ENCODE data around the gene TTC31. TPM values are rescaled to one million over a fixed set of nuclear protein-coding genes. Genes with fewer than 3 reads are reported as not detected.
"Not testable (repeated sequence)": the region's sequence is repeated elsewhere in the genome, so short reads cannot be mapped to it uniquely, and the experiment has no call there.

TTC31 gene
- polyA plus RNA-seq, 3 donors from 2014 or later: 15.9 to 35.1 (median 31.9) TPM

DNA sequence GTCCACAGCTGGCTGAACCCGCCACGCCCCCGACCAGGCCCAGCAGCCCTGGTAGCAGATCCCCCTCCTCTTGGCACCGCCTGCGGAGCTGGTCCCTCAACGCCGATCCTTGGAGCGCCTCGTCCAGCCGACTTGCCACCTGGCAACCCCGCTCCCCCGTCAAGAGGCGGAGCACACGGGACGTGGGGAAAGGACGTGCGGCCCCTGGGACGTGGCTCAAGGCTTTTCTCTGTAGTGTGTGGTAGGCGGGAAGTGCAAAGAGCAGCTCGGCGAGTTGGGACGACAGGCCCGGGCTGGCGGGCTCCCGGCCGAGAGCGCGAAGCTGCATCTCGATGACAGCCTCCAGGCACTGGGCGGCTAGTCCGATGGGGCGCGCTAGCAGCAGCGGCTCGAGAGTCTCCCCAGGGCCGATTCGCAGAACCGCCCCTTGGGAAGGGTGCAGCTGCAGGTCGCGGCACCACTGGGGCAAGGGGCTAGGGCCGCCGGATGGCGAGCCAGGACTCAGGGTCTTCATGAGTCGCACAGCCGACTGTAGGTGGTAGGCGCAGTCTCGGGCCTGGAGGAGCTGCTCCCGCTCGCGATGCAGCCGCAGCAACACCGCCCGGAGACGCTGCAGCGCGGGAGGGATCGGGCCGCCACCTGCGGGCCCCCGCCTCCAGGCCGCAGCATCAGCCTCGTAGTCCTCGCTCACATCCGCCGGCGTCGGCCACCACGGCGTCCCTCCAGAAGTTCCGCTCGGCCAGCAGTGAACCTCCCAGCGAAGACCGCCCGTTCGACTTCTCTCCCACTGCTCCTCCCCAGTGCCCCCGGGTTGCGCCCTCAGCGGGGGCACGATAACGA lies 700 bp upstream of the TTC31 start:
- Mint-ChIP-seq H3K36me3 (peaks cover 6 to 20% (median 12%) of the 10 kb centered on the region in 3 donors), H3K9me3 (no peaks in the 10 kb centered on the region), H3K4me1 (peaks cover 35 to 40% of the 10 kb centered on the region in 2 donors), H3K27ac (peak overlapping the region; percentile 90 to 100 (median 99)), H3K27me3 (ENCODE audit: low read depth in 3 of 3) (peaks cover 0 to 5% (median 4%) of the 10 kb centered on the region in 3 donors), H3K4me3 (peak overlapping the region; percentile 97 to 100 (median 99))
- DNase-seq: peak in 1 of 3 donors; percentile 76

DNA sequence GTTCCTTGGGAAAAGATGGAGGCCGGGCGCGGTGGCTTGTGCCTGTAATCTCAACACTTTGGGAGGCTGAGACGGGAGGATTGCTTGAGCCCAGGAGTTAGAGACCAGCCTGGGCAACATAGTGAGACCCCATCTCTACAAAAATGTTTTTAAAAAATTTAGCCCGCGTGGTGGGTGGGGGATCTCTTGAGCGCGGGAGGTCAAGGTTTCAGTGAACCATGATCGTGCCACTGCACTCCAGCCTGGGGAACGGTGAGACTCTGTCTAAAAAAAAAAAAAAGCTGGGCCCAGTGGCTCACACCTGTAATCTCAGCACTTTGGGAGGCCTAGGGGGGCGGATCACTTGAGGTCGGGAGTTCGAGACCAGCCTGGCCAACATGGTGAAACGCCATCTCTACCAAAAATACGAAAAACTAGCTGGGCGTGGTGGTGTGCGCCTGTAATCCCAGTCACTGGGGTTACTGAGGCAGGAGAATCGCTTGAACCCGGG lies 839 bp downstream of the TTC31 start:
- peak overlapping the region; percentile 90 to 100 (median 99) for H3K27ac Mint-ChIP-seq
- not testable (repeated sequence) for DNase-seq; H3K9me3 Mint-ChIP-seq; H3K27me3 Mint-ChIP-seq (ENCODE audit: low read depth in 3 of 3)
- peak overlapping the region; percentile 97 to 100 (median 99) for H3K4me3 Mint-ChIP-seq
- H3K36me3 Mint-ChIP-seq: peaks cover 6 to 14% (median 8%) of the 10 kb centered on the region in 3 donors
- peaks cover 35 to 40% of the 10 kb centered on the region in 2 donors for H3K4me1 Mint-ChIP-seq

DNA sequence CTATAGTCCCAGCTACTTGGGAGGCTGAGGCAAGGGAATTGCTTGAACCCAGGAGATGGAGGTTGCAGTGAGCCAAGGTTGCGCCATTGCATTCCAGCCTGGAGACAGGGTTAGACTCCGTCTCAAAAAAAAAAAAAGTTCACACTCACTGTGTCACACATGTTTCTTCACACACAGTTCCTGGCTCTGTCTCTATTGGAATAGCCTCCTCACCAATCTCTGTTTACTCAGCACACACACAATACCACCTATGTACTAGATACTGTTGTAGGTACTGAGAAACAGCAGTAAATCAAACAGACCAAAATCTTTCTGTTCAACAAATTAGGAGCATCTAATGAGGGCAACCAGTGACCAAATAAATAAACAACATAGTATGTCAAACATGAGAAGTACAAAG lies 3.3 kb downstream of the TTC31 start:
- no peak overlapping the region for H3K4me3 Mint-ChIP-seq

DNA sequence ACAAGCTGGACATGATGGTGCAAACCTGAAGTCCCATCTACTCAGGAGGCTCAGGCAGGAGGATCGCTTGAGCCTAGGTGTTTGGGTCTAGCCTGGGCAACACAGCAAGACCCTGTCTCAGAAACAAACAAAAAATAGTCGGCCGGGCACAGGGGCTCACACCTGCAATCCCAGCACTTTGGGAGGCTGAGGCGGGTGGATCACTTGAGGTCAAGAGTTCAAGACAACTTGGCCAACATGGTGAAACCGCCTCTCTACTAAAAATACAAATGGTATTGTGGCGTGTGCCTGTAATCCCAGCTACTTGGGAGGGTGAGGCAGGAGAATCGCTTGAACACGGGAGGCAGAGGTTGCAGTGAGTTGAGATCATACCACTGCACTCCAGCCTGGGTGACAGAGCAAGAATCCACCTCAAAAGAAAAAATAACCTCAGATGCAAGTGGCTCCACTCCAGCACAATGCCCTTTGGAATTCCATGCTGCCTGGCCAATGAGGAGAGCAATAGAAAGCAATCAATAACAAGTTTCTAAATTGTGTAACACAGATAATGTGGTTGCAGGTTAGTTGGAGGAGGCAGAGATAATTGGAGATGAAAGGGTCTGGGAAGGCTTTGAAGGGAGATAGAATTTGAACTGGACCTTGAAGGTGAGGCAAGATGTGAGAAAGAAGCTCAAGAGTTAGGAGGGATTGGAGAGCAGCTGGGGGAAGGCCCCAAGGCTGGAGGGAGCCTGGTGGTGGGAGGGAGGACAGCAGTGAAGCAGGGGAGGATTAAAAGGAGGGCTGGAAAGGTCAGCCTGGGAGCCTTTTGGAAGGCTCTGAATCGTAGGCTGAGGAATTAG lies 6.0 kb downstream of the TTC31 start:
- DNase-seq: no peak
- Mint-ChIP-seq H3K4me3 (no peak overlapping the region), H3K4me1 (peaks cover 3 to 5% of the 10 kb centered on the region in 2 donors), H3K27me3 (ENCODE audit: low read depth in 3 of 3) (no peaks in the 10 kb centered on the region), H3K9me3 (no peaks in the 10 kb centered on the region), H3K36me3 (peaks cover 25 to 39% (median 25%) of the 10 kb centered on the region in 3 donors), H3K27ac (peak overlapping the region in 1 of 6 donors; percentile 66)

More for the DNA sequence above, 3.3 kb downstream of the TTC31 start:
- Mint-ChIP-seq H3K9me3 (no peaks in the 10 kb centered on the region), H3K36me3 (peaks cover 21 to 28% (median 23%) of the 10 kb centered on the region in 3 donors), H3K27ac (no peak overlapping the region), H3K27me3 (ENCODE audit: low read depth in 3 of 3) (peaks cover 0 to 5% (median 2%) of the 10 kb centered on the region in 3 donors), H3K4me1 (peaks cover 22 to 27% of the 10 kb centered on the region in 2 donors)
- DNase-seq: no peak

DNA sequence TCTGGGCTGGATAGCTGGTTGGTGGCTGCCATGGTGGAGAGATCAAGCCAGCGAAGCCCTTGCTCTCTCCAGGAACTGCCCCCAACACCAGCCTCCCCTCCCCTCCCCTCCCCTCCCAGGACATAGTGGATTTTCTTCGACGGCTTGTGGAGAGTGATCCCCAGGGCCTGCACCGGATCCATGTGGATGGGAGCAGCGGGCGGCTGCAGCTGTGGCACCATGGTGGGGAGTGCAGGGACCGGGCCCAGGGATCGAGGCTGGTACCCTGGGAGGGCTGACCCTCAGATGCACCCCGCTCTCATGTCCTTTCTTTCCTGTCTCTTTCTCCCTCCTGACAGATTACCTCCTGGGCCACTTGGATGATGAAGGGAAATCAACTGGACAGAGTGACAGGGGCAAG lies 7.0 kb downstream of the TTC31 start:
- no peaks in the 10 kb centered on the region for H3K9me3 Mint-ChIP-seq
- H3K27ac Mint-ChIP-seq: no peak overlapping the region
- H3K36me3 Mint-ChIP-seq: peaks cover 29 to 44% (median 30%) of the 10 kb centered on the region in 3 donors
- no peak overlapping the region for H3K4me3 Mint-ChIP-seq
- peaks cover 0 to under 1% (median 0%) of the 10 kb centered on the region in 3 donors for H3K27me3 Mint-ChIP-seq (ENCODE audit: low read depth in 3 of 3)
- H3K4me1 Mint-ChIP-seq: peaks cover 0 to 2% of the 10 kb centered on the region in 2 donors
- no peak for DNase-seq

DNA sequence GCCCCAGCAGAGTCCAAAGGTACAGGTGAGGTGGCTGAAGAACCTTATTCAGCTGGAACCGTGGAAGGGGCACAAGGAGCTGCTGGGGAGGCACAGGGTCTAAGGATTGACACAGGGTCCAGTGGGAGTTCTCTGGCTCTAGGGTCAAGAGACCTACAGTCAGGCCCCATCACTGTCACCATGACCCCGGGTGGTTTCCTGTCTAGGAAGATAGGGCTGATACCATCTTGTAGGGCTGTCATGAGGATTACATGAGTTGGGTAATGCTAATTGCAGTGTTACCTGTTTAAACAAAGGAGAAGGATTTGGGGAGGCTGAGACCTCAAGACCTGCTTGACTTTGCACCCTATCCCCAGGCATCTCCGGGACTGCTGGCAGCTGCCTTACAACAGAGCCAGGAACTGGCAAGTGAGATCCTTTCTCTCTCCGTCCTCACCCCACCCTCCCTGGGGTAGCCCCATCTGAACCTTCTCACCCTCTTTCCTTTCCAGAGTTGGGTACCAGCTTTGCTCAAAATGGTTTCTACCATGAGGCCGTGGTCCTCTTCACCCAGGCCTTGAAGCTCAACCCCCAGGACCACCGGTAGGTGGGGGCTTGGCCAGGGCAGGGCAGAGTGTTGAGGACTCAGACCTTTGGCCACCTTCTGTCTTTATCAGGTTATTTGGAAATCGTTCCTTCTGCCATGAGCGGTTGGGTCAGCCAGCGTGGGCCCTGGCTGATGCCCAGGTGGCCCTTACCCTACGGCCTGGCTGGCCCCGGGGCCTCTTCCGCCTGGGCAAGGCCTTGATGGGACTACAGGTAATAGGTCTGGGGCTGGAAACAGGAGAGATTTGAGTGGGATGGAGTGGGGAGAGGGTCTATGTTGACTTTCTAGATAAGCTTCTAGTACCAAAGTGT lies 9.0 kb downstream of the TTC31 start:
- Mint-ChIP-seq H3K9me3 (no peaks in the 10 kb centered on the region), H3K4me3 (no peak overlapping the region), H3K4me1 (peaks cover 0 to under 1% of the 10 kb centered on the region in 2 donors), H3K27ac (no peak overlapping the region), H3K36me3 (peaks cover 25 to 36% (median 29%) of the 10 kb centered on the region in 3 donors), H3K27me3 (ENCODE audit: low read depth in 3 of 3) (peaks cover 0 to 1% (median 0%) of the 10 kb centered on the region in 3 donors)
- DNase-seq: no peak

DNA sequence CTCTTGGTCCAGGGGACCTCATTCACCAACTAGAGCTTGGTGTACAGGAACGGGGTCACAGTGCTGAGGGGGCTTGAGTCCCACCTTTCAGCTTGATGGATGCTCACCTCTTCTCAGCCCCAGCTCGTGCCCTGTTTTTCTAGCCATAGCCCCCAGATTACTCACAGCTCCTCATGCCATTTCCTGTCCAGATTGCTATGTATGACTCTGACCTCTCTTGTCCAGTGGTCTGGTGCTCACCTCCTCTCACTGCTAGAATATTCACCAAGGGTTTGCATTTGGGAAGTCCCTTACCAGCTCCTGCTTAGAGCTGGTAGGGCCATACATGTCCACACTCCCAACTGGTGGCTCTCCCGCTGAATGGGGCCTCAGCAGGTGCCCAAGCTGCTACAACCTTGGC lies 10.7 kb downstream of the TTC31 start:
- Mint-ChIP-seq H3K4me3 (no peak overlapping the region), H3K9me3 (no peaks in the 10 kb centered on the region), H3K36me3 (peaks cover 23 to 35% (median 27%) of the 10 kb centered on the region in 3 donors), H3K27ac (no peak overlapping the region), H3K27me3 (ENCODE audit: low read depth in 3 of 3) (peaks cover under 1 to 7% (median 5%) of the 10 kb centered on the region in 3 donors), H3K4me1 (peaks cover 13% of the 10 kb centered on the region in 2 donors)
- DNase-seq: no peak

DNA sequence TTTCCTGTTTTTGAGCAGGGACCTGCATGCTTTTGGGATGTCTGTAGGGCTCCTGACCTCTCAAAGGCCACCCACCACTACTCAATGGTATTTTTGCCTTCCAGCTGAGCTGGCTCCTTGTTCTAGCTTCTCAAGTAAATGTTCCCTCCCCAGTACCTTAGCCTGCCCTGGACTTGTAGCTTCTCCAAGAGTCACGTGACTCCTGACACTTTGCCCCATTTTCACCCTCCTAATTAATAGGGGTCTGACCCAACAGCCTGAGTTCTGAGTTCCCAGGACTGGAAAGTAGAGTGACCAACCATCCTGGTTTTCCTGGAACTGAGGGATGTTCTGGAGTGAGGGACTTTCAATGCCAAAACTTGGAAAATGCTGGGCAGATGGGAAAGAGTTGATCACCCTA lies 12.6 kb downstream of the TTC31 start:
- H3K4me3 Mint-ChIP-seq: no peak overlapping the region
- no peak for DNase-seq
- H3K4me1 Mint-ChIP-seq: peaks cover 21 to 25% of the 10 kb centered on the region in 2 donors
- peaks cover 13 to 23% (median 18%) of the 10 kb centered on the region in 3 donors for H3K36me3 Mint-ChIP-seq
- peak overlapping the region in 1 of 6 donors; percentile 50 for H3K27ac Mint-ChIP-seq
- no peaks in the 10 kb centered on the region for H3K9me3 Mint-ChIP-seq
- H3K27me3 Mint-ChIP-seq (ENCODE audit: low read depth in 3 of 3): peaks cover 5 to 10% (median 8%) of the 10 kb centered on the region in 3 donors

DNA sequence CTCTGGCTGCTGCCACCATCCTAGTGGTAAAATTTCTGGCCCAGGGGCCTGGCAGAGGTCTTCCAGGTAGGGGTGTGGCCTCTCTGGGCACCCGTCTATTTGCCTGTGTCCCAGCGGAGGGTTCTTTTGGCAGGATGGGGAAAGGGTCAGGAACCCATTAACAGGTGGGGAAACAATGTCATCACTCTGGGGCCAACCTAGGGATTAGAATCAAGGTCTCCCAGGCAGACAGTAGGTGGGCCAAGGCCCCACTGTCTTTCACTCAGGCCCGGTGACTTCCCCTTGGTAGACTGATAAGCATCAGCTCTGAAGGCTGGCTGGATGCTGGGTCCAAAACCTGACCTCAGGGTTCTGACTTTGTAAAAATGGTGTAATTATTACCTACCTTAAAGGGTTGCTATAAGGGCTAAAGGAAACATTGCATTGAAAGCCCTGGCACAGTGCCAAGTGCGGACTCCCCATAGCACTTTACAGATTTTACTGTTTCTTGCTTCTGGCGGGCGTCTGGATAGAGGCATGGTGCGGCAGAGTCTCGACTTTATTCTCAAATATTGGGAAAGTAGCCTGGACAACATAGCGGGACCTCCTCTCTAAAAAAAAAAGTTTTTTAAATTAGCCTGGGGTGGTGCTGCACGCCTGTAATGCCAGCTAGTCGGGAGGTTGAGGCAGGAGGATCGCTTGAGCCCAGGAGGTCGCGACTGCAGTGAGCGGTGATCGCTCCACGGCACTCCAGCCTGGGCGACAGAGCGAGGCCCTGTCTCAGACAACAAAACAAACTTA lies 14.3 kb downstream of the TTC31 start:
- peaks cover 6 to 14% (median 12%) of the 10 kb centered on the region in 3 donors for H3K36me3 Mint-ChIP-seq
- no peaks in the 10 kb centered on the region for H3K9me3 Mint-ChIP-seq
- H3K27me3 Mint-ChIP-seq (ENCODE audit: low read depth in 3 of 3): peaks cover 5 to 15% (median 11%) of the 10 kb centered on the region in 3 donors
- peaks cover 31 to 33% of the 10 kb centered on the region in 2 donors for H3K4me1 Mint-ChIP-seq
- peak overlapping the region; percentile 90 to 98 (median 93) for H3K4me3 Mint-ChIP-seq
- no peak for DNase-seq
- H3K27ac Mint-ChIP-seq: peak overlapping the region in 3 of 6 donors; percentile 35 to 76 (median 55)

DNA sequence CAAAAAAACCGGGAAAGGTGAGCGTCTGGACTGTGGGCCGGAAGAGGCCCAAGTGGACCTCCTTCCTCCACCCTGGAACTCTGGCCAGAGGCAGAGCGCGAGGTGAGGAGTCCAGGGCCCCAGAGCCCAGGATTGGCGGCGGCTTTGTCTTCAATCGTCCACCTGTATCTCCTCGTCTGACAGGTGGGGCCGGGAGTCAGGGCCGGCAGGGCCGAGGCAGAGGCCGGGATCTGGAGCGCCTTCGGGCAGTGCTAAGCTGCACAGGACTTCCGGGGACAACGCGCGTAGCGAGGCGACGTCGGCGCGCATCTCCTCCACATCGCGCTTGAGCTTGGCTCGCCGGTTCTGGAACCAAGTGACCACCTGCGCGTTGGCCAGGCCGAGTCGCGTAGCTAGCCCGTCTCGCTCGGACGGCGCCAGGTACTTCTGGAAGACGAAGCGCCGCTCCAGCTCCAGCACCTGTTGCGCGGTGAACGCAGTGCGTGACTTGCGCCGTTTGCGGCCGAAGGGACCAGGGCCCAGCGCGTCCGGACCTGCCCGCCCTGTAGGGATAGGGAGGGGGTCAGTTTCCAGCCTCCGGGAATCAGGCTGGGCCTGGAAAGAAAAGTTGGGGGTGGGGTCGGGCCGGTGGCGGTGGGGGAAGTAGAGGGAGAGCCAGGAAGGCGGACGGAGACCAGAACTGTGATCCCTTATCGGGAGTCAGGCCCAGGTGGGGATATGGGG lies 15.1 kb downstream of the TTC31 start:
- DNase-seq: no peak

DNA sequence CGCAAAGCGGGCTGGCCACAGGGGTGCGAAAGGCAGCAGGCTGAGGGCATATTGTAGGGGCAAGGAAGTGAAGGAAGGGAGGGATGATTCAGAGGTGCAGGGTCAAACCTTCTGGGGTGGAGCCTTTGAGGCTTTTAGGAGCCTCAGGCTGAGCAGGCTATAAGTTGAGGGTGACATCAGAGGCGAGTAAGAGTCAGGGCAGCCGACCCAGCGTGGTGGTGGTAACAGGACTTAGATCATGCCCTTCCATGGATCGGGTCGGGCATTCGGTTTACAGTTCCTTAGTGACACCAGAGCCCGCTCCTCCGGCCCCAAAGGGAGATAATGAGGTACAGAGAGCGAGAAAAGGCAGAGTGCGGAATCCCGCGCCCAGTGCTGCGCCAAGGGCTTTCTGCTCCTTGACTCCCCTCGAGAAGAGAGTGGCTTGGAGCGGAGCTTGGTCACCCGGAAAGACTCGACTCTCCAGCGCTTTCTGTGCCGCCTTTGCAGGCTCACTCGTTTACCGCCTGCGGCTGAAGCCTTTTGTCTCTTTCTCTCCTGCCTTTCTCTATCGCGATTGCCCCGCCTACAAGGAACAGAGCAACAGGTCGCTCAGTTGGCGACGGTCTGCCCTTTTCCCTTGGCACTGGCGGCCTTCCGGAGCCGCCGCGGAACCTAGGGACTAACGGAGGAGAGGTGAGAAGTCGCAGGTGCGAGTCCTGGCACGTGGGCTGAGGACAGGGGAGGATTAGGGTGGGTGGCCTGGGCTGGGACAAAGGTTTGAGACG lies 15.8 kb downstream of the TTC31 start:
- Mint-ChIP-seq H3K36me3 (peaks cover 6 to 12% (median 7%) of the 10 kb centered on the region in 3 donors), H3K4me1 (peaks cover 46 to 48% of the 10 kb centered on the region in 2 donors), H3K4me3 (peak overlapping the region; percentile 90 to 98 (median 93)), H3K27ac (peak overlapping the region; percentile 35 to 92 (median 78)), H3K27me3 (ENCODE audit: low read depth in 3 of 3) (peaks cover 8 to 15% (median 11%) of the 10 kb centered on the region in 3 donors), H3K9me3 (no peaks in the 10 kb centered on the region)
- DNase-seq: no peak

More for the DNA sequence above, 15.1 kb downstream of the TTC31 start:
- Mint-ChIP-seq H3K4me3 (peak overlapping the region; percentile 90 to 98 (median 93)), H3K9me3 (no peaks in the 10 kb centered on the region), H3K27ac (peak overlapping the region; percentile 35 to 92 (median 78)), H3K27me3 (ENCODE audit: low read depth in 3 of 3) (peaks cover 5 to 15% (median 11%) of the 10 kb centered on the region in 3 donors), H3K4me1 (peaks cover 38 to 41% of the 10 kb centered on the region in 2 donors), H3K36me3 (peaks cover 6 to 14% (median 10%) of the 10 kb centered on the region in 3 donors)

Data from immature natural killer cell (primary cell).